Right kidney (tissue), 9 donors: ENCODE measurements around the gene ZNF365.
"Not testable (repeated sequence)": the region's sequence is repeated elsewhere in the genome, so short reads cannot be mapped to it uniquely, and the experiment has no call there.

Source experiments
- DNase-seq: peaks from one replicate; pipeline ENCODE4 v3.0.0-alpha.2; 2016
- long read RNA-seq, 8 donors: transcript quantifications; one replicate each; lab custom pipeline, GENCODE V29; 2026

Gene ZNF365
- long read RNA-seq, donor 1 = 0 reads
- long read RNA-seq, donor 2 = 0 reads
- long read RNA-seq, donor 3 = 0 reads
- long read RNA-seq, donor 4 = 0 reads
- long read RNA-seq, donor 5 = 0 reads
- long read RNA-seq, donor 6 = 0 reads
- long read RNA-seq, donor 7 = 0 reads
- long read RNA-seq, donor 8 = 0 reads

GRCh38 chr10:62373995-62374861 is at the start of gene ZNF365:
TSS of gene ZNF365 (plus strand) at chr10:62374369. CDS start at chr10:62376194, 1,825 bp downstream.
- peak; percentile 55 for DNase-seq

- no peak for DNase-seq
Measured at GRCh38 chr10:62326176-62326575, 48.0 kb upstream of the ZNF365 start.

GRCh38 chr10:62327885-62328284 is 46.3 kb upstream of the ZNF365 start:
- no peak for DNase-seq

- DNase-seq = no peak
Measured at GRCh38 chr10:62330213-62330612, 44.0 kb upstream of the ZNF365 start.

- no peak for DNase-seq
Measured at GRCh38 chr10:62332406-62332805, 41.8 kb upstream of the ZNF365 start.

- no peak for DNase-seq
Measured at GRCh38 chr10:62333135-62333889, 40.9 kb upstream of the ZNF365 start.

GRCh38 chr10:62333988-62334682 is 40.0 kb upstream of the ZNF365 start:
- no peak for DNase-seq

- no peak for DNase-seq
Measured at GRCh38 chr10:62335326-62335725, 38.8 kb upstream of the ZNF365 start.

- DNase-seq = no peak
Measured at GRCh38 chr10:62336404-62336803, 37.8 kb upstream of the ZNF365 start.

- DNase-seq = no peak
Measured at GRCh38 chr10:62341419-62341818, 32.8 kb upstream of the ZNF365 start.

- no peak for DNase-seq
Measured at GRCh38 chr10:62343000-62343399, 31.2 kb upstream of the ZNF365 start.

- no peak for DNase-seq
Measured at GRCh38 chr10:62348029-62348428, 26.1 kb upstream of the ZNF365 start.

- DNase-seq = no peak
Measured at GRCh38 chr10:62352356-62352970, 21.7 kb upstream of the ZNF365 start.

GRCh38 chr10:62354916-62355315 is 19.3 kb upstream of the ZNF365 start:
- DNase-seq = no peak

- no peak for DNase-seq
Measured at GRCh38 chr10:62356447-62356846, 17.7 kb upstream of the ZNF365 start.

- not testable (repeated sequence) for DNase-seq
Measured at GRCh38 chr10:62358151-62358550, 16.0 kb upstream of the ZNF365 start.

- DNase-seq = no peak
Measured at GRCh38 chr10:62373639-62373994, 552 bp upstream of the ZNF365 start.

- no peak for DNase-seq
Measured at GRCh38 chr10:62374862-62375710, 917 bp downstream of the ZNF365 start.

- DNase-seq = no peak
Measured at GRCh38 chr10:62376071-62377025, 2.2 kb downstream of the ZNF365 start.

GRCh38 chr10:62377026-62377415 is 2.9 kb downstream of the ZNF365 start:
- DNase-seq = no peak
